Spinal cord (tissue), 10 donors: ENCODE results near the gene WBP1. TPM values are rescaled to one million over a fixed set of nuclear protein-coding genes. Genes with fewer than 3 reads are reported as not detected.
A peak's percentile ranks its signal among the peaks of the same experiment; 100 is the strongest.
"Not testable (repeated sequence)": the region's sequence is repeated elsewhere in the genome, so short reads cannot be mapped to it uniquely, and the experiment has no call there.

Source experiments
- DNase-seq, 6 donors: peaks; one replicate each; pipeline versions ENCODE4 v3.0.0 to v3.0.0-alpha.2; 2013 to 2015; ENCODE audit warnings: low spot score in 6 of 6, low read depth in 4 of 6
- H3K27ac ChIP-seq: one replicate; pipeline ENCODE4 v1.5.1; 2013; ENCODE audit warnings: low read depth, low read length, control low read depth
- H3K27me3 ChIP-seq: one replicate; pipeline ENCODE4 v1.6.1; 2013; ENCODE audit warnings: low read length; ENCODE audit not compliant: control insufficient read depth, insufficient read depth
- H3K36me3 ChIP-seq: one replicate; pipeline ENCODE4 v1.6.1; 2013; ENCODE audit warnings: low read length; ENCODE audit not compliant: control insufficient read depth, insufficient read depth
- H3K4me1 ChIP-seq: one replicate; pipeline ENCODE4 v1.6.1; 2013; ENCODE audit warnings: low read length; ENCODE audit not compliant: control insufficient read depth, insufficient read depth
- H3K4me3 ChIP-seq: one replicate; pipeline ENCODE4 v1.5.1; 2013; ENCODE audit warnings: low read depth, low read length, control low read depth
- H3K9me3 ChIP-seq: one replicate; pipeline ENCODE4 v1.6.1; 2013; ENCODE audit warnings: low read length; ENCODE audit not compliant: control insufficient read depth, insufficient read depth
- WGBS: methylation state at CpG from one replicate; pipeline ENCODE4 v1.1.5; 2013; ENCODE audit warnings: missing lambda C conversion rate; ENCODE audit not compliant: insufficient coverage; 5-methylcytosine and 5-hydroxymethylcytosine counted together
- polyA plus RNA-seq, 2 donors: library from polyadenylated mRNA; unstranded; fragments of 120-200 nt; gene quantifications; one replicate each; pipeline ENCODE4 v1.2.1, GENCODE V29; 2013; ENCODE audit not compliant: insufficient read length in 2 of 2
- total RNA-seq, 2 donors: library from RNA; depleted of rRNA in 1 of 2; stranded (reverse); fragments of 120-200 nt in 1 of 2; fragments of >200 nt in 1 of 2; gene quantifications; one replicate each; pipeline versions ENCODE4 v1.2.3 to v1.2.4, GENCODE V29; 2013 to 2014
- donor health status: healthy.

The WBP1 gene
- total and polyA plus RNA-seq, 4 donors = 25.8 to 140 (median 98.2) TPM

DNA sequence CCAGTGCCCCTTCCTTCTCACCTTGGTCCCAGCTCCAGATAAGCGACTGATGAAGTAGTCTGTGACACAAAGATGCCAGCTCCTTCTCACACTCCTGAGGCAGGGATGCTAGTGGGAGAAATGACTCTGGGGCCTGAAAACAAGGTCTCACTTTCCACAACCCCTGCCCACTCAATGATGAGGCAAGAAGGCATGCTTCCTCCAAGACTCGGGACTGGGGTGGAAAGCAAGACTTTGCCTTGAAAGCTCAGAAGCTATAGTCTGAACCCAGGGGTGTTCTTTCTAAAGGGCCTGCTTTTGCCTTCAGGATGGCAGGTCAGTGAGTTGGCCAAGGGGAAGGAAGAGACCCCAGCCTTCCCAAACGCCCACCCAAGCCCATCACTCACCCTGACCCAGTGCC lies 23.2 kb downstream of the WBP1 start:
- Histone ChIP-seq H3K36me3 (peaks cover 52% of the 10 kb centered on the region), H3K4me1 (peaks cover 29% of the 10 kb centered on the region), H3K9me3 (no peaks in the 10 kb centered on the region), H3K27ac (no peak overlapping the region), H3K4me3 (peak overlapping the region; percentile 91), H3K27me3 (no peaks in the 10 kb centered on the region)
- 44% methylated on average over 2 of the region's 3 CpGs for WGBS
- no peak for DNase-seq

DNA sequence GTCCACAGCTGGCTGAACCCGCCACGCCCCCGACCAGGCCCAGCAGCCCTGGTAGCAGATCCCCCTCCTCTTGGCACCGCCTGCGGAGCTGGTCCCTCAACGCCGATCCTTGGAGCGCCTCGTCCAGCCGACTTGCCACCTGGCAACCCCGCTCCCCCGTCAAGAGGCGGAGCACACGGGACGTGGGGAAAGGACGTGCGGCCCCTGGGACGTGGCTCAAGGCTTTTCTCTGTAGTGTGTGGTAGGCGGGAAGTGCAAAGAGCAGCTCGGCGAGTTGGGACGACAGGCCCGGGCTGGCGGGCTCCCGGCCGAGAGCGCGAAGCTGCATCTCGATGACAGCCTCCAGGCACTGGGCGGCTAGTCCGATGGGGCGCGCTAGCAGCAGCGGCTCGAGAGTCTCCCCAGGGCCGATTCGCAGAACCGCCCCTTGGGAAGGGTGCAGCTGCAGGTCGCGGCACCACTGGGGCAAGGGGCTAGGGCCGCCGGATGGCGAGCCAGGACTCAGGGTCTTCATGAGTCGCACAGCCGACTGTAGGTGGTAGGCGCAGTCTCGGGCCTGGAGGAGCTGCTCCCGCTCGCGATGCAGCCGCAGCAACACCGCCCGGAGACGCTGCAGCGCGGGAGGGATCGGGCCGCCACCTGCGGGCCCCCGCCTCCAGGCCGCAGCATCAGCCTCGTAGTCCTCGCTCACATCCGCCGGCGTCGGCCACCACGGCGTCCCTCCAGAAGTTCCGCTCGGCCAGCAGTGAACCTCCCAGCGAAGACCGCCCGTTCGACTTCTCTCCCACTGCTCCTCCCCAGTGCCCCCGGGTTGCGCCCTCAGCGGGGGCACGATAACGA lies 23.9 kb downstream of the WBP1 start:
- Histone ChIP-seq H3K27me3 (no peaks in the 10 kb centered on the region), H3K27ac (peak overlapping the region; percentile 93), H3K4me1 (peaks cover 29% of the 10 kb centered on the region), H3K36me3 (peaks cover 51% of the 10 kb centered on the region), H3K4me3 (peak overlapping the region; percentile 91), H3K9me3 (no peaks in the 10 kb centered on the region)
- under 1% methylated on average over 80 of the region's 80 CpGs for WGBS
- DNase-seq = no peak

DNA sequence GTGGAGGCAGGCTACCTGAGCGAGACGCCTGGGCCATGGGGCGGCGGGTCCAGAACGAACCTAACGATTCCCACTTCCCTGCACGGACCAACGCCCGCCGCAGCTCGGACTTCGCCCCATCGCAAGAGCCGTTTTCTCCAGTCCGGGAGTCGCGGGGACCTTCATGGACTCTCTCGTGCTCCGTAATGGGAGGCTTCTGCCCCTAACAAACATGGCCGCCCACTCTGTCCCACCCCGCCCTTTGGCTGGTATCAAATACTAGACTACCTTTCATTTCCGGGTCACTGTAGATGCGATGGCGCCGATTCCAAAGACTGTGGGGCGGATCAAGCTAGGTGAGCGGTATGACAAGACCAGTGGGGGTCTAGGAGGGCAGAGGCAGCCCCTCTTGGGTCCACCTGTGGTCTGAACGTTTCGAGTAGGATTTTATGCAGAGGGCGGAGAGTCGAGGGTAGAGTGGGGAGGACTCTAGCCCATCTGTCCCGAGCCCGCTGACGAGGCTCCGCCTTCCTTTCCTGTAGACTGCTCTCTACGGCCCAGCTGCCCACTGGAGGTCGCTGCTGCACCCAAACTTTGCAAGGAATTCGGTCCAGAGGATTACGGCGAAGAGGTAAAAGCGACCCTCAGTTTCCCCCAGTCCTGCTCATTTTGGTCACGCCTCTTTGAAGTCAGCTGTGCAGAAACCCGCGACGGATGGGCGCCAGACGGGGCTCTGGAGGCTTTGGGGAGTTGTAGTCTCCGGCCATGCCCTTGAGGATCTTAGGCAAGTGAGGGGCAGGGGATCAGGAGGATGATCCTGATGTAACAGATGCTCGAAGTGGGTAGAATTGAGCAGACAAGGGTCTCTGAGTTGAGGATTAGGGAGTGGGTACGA lies 24.8 kb downstream of the WBP1 start, which contains the start of the genes CCDC142 and TTC31:
Gene CCDC142 (minus strand): TSS at position 198 of the 874 bp plus-strand sequence. CDS start 161 bp downstream, at position 37.
Gene TTC31 (plus strand): TSS at position 281 of the 874 bp plus-strand sequence. CDS start 15 bp downstream, at position 296.
- under 1% methylated on average over 48 of the region's 50 CpGs for WGBS
- Histone ChIP-seq H3K4me1 (peaks cover 29% of the 10 kb centered on the region), H3K27me3 (no peaks in the 10 kb centered on the region), H3K36me3 (peaks cover 44% of the 10 kb centered on the region), H3K9me3 (no peaks in the 10 kb centered on the region), H3K4me3 (peak within 1 kb of the TSS; percentile 91), H3K27ac (peak within 1 kb of the TSS; percentile 93)
- peak; percentile 92 to 99 (median 96) for DNase-seq

DNA sequence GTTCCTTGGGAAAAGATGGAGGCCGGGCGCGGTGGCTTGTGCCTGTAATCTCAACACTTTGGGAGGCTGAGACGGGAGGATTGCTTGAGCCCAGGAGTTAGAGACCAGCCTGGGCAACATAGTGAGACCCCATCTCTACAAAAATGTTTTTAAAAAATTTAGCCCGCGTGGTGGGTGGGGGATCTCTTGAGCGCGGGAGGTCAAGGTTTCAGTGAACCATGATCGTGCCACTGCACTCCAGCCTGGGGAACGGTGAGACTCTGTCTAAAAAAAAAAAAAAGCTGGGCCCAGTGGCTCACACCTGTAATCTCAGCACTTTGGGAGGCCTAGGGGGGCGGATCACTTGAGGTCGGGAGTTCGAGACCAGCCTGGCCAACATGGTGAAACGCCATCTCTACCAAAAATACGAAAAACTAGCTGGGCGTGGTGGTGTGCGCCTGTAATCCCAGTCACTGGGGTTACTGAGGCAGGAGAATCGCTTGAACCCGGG lies 25.5 kb downstream of the WBP1 start:
- WGBS = 77% methylated on average over 14 of the region's 19 CpGs
- Histone ChIP-seq H3K27ac (peak overlapping the region; percentile 93), H3K4me3 (peak overlapping the region; percentile 91), H3K36me3 (peaks cover 45% of the 10 kb centered on the region), H3K4me1 (peaks cover 29% of the 10 kb centered on the region)
- H3K9me3 ChIP-seq, H3K27me3 ChIP-seq, DNase-seq: not testable (repeated sequence)

DNA sequence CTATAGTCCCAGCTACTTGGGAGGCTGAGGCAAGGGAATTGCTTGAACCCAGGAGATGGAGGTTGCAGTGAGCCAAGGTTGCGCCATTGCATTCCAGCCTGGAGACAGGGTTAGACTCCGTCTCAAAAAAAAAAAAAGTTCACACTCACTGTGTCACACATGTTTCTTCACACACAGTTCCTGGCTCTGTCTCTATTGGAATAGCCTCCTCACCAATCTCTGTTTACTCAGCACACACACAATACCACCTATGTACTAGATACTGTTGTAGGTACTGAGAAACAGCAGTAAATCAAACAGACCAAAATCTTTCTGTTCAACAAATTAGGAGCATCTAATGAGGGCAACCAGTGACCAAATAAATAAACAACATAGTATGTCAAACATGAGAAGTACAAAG lies 27.9 kb downstream of the WBP1 start:
- DNase-seq = no peak
- Histone ChIP-seq H3K4me3 (no peak overlapping the region), H3K9me3 (no peaks in the 10 kb centered on the region), H3K36me3 (peaks cover 50% of the 10 kb centered on the region), H3K4me1 (peaks cover 22% of the 10 kb centered on the region), H3K27ac (no peak overlapping the region), H3K27me3 (no peaks in the 10 kb centered on the region)
- WGBS = 100% methylated on average over 1 of the region's 2 CpGs

DNA sequence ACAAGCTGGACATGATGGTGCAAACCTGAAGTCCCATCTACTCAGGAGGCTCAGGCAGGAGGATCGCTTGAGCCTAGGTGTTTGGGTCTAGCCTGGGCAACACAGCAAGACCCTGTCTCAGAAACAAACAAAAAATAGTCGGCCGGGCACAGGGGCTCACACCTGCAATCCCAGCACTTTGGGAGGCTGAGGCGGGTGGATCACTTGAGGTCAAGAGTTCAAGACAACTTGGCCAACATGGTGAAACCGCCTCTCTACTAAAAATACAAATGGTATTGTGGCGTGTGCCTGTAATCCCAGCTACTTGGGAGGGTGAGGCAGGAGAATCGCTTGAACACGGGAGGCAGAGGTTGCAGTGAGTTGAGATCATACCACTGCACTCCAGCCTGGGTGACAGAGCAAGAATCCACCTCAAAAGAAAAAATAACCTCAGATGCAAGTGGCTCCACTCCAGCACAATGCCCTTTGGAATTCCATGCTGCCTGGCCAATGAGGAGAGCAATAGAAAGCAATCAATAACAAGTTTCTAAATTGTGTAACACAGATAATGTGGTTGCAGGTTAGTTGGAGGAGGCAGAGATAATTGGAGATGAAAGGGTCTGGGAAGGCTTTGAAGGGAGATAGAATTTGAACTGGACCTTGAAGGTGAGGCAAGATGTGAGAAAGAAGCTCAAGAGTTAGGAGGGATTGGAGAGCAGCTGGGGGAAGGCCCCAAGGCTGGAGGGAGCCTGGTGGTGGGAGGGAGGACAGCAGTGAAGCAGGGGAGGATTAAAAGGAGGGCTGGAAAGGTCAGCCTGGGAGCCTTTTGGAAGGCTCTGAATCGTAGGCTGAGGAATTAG lies 30.6 kb downstream of the WBP1 start:
- DNase-seq = no peak
- Histone ChIP-seq H3K4me3 (no peak overlapping the region), H3K9me3 (no peaks in the 10 kb centered on the region), H3K36me3 (peaks cover 68% of the 10 kb centered on the region), H3K27me3 (no peaks in the 10 kb centered on the region), H3K27ac (no peak overlapping the region), H3K4me1 (peaks cover 4% of the 10 kb centered on the region)
- WGBS = 86% methylated on average over 6 of the region's 9 CpGs

DNA sequence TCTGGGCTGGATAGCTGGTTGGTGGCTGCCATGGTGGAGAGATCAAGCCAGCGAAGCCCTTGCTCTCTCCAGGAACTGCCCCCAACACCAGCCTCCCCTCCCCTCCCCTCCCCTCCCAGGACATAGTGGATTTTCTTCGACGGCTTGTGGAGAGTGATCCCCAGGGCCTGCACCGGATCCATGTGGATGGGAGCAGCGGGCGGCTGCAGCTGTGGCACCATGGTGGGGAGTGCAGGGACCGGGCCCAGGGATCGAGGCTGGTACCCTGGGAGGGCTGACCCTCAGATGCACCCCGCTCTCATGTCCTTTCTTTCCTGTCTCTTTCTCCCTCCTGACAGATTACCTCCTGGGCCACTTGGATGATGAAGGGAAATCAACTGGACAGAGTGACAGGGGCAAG lies 31.7 kb downstream of the WBP1 start:
- WGBS = 96% methylated on average over 4 of the region's 9 CpGs
- Histone ChIP-seq H3K4me3 (no peak overlapping the region), H3K27ac (no peak overlapping the region), H3K9me3 (no peaks in the 10 kb centered on the region), H3K27me3 (no peaks in the 10 kb centered on the region), H3K36me3 (peaks cover 73% of the 10 kb centered on the region), H3K4me1 (no peaks in the 10 kb centered on the region)
- no peak for DNase-seq

DNA sequence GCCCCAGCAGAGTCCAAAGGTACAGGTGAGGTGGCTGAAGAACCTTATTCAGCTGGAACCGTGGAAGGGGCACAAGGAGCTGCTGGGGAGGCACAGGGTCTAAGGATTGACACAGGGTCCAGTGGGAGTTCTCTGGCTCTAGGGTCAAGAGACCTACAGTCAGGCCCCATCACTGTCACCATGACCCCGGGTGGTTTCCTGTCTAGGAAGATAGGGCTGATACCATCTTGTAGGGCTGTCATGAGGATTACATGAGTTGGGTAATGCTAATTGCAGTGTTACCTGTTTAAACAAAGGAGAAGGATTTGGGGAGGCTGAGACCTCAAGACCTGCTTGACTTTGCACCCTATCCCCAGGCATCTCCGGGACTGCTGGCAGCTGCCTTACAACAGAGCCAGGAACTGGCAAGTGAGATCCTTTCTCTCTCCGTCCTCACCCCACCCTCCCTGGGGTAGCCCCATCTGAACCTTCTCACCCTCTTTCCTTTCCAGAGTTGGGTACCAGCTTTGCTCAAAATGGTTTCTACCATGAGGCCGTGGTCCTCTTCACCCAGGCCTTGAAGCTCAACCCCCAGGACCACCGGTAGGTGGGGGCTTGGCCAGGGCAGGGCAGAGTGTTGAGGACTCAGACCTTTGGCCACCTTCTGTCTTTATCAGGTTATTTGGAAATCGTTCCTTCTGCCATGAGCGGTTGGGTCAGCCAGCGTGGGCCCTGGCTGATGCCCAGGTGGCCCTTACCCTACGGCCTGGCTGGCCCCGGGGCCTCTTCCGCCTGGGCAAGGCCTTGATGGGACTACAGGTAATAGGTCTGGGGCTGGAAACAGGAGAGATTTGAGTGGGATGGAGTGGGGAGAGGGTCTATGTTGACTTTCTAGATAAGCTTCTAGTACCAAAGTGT lies 33.7 kb downstream of the WBP1 start:
- H3K27me3 ChIP-seq = peaks cover 7% of the 10 kb centered on the region
- no peak overlapping the region for H3K27ac ChIP-seq
- 98% methylated on average over 12 of the region's 12 CpGs for WGBS
- no peaks in the 10 kb centered on the region for H3K4me1 ChIP-seq
- H3K36me3 ChIP-seq = peaks cover 63% of the 10 kb centered on the region
- no peak for DNase-seq
- no peaks in the 10 kb centered on the region for H3K9me3 ChIP-seq
- no peak overlapping the region for H3K4me3 ChIP-seq
